RCC 7860 (cell line): Measurements from ENCODE around the gene ANKRD13D.
A peak's percentile ranks its signal among the peaks of the same experiment; 100 is the strongest.

Experiments
- DNase-seq: peaks from one replicate; pipeline ENCODE4 v3.0.0-alpha.2; 2015; ENCODE audit warnings: low spot score
- FAIRE-seq: peaks from 2 replicates; lab custom pipeline; 2012; peaks lifted over from hg19 to GRCh38; lab: Jason Lieb, UNC

ANKRD13D gene

GRCh38 chr11:67285541-67286498, 3.3 kb upstream of the ANKRD13D start:
- FAIRE-seq (no peak), DNase-seq (no peak)

- DNase-seq (no peak), FAIRE-seq (no peak)
Observed at GRCh38 chr11:67286621-67287333, 2.3 kb upstream of the ANKRD13D start.

DNA sequence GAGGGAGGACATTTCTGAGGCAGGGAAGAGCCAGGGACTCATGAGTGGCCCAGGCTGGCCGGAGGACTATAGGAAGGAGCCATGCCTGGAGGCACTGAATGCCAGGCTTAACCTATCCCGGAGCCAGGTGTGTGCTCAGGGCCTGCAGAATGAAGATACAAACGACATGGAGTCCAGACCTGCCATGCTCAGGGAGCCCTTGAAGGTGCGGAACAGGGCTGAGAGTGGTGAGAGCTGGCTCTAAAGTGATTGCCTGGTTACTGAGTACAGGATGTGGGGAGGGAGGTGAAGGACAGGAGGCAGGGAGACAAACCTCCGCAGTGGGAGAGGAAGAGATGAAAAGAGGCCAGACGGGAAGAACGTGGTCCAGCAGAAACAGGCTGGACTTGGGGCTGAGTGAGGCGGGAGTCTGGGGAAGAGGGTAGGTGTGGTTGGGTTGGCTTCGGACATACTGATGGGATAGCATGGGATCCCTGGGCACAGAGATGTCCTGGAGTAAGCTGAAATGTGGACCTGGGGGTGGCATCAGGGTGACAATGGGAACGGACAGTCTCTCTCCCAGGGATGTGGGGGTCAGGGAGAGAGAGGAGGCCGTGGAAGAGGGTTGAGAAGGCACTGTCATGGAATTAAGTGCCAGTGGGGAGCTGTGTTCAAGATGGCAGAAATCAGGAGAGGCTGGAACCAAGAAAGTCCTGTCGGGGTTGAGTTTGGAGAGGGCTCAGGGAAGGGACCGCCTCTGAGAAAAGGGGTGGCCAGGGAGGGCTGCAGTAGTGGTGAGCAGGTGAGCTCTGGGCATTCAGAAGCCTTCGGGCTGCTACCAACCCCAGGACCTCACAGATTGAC, 1.5 kb upstream of the ANKRD13D start:
- no peak for FAIRE-seq
- DNase-seq = no peak

- DNase-seq (no peak), FAIRE-seq (no peak)
Observed at GRCh38 chr11:67288198-67288451, 978 bp upstream of the ANKRD13D start.

DNA sequence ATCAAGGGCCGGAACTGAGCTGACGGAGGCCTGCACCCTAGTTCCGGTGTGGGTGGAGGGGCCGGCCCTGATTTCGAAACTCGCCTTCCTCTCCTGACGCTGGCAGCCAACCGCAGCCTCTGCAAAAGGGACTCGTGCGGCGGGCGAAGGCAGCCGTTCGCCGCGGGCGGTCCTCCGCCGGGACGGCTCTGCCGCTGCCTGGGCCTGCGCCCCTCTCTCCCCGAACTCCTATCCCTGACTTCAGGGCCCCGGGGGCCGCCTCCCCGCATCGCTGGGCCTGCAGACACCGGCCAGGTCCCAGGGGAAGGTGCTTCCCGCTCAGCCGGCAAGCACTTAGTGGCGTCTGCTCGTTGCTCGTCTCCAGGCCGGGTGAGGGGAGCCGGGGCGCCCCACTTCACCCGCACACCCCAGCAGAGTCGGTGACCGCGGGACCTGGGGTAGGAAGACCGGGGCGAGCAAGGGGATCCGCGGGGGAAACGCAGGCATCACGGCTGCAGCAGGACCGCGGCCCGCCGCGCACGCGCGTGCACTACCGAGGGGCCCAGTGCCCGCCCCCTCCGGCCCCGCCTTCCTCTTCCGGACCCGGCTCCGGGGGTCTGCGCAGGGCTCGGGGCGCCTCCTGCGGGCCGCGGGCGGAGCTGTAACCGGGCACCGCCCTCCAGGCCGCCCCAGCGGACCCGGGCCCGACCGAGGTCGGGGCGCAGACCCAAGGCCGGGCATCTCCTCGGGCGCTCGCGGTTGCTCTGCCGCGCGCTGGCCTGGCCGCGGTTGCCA, 464 bp upstream of the ANKRD13D start:
- DNase-seq (peak; percentile 71), FAIRE-seq (no peak)

- FAIRE-seq (no peak), DNase-seq (peak; percentile 10)
Observed at GRCh38 chr11:67289651-67290479, 762 bp downstream of the ANKRD13D start.

DNA sequence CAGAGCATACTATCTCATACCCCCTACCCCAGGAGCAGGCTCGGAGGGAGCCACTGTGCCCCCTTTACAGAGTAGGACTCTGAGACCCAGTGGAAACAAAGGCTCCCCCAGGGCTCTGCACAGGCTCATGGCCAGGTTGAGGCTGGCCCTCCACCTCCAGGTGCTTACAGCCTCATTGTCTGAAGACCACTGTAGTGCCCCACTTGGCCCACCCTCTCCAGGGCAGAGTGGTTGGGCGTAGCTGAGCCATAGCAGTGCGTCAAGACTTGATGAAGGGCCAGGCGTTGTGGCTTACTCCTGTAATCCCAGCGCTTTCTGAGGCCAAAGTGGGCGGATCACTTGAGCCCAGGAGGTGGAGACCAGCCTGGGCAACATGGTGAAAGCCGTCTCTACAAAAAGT, 1.7 kb downstream of the ANKRD13D start:
- FAIRE-seq (no peak), DNase-seq (no peak)

DNA sequence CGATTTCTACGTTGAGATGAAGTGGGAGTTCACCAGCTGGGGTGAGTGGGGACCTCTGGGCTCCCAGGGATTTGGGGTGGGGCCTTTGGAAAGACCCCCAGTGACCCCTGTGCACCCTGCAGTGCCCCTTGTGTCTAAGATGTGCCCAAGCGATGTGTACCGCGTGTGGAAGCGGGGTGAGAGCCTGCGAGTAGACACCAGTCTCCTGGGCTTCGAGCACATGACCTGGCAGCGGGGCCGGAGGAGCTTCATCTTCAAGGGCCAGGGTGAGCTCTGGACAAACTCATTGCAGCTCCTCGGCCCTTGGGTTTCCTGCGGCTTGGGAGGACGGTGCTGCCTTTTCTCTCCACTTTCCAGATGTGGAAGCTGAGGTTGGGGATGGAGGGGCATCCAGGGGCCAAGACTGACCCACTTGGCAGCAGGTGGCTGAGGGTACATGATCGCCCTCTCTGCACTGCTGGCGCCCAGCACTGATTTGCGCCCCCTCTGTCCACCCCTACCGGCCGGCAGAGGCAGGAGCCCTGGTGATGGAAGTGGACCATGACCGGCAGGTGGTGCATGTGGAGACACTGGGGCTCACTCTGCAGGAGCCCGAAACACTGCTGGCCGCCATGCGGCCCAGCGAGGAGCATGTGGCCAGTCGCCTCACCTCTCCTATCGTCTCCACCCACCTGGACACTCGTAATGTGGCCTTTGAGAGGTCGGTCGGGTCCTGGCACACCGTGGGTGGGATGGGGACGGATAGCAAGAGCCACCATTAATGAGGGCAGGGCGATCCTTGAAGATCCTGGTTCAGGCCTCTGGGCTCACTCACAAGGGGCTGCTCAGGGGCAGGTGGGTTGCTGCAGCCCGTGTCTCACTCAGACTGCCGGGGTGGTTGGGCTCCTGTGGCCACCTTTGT, 2.6 kb downstream of the ANKRD13D start:
- FAIRE-seq (no peak), DNase-seq (no peak)

DNA sequence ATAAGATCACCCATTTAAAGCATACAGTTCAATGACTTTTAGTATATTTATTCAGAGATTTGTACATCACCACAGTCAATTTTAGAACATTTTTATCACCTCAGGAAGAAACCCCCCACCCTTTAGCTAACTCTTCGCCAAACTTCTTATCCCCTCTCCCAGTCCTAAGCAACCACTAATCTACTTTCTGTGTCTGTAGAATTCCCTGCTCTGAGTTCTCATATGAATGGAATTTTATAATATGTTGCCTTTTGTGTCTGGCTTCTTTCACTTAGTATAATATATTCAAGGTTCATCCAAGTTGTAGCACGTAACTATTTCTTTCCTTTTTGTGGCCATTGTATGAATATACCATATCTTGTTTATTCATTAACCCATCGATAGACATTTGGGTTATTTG, 3.6 kb downstream of the ANKRD13D start:
- DNase-seq = no peak
- no peak for FAIRE-seq

DNA sequence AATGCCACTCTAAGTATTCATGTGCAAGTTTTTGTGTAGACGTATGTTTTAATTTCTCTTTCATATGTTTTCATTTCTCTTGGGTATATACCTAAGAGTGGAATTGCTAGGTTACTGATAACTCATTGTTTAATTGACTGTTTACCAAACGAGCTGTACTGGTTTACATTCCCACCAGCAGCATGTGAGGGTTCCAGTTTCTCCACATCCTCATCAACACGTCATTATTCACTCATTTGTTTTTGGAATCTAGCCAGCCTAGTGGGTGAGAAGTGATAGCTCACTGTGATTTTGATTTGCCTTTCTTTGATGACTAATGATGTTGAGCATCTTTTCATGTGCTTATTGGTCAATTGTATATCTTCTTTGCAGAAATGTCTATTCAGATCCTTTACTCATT, 4.0 kb downstream of the ANKRD13D start:
- FAIRE-seq = no peak
- DNase-seq = peak; percentile 16

DNA sequence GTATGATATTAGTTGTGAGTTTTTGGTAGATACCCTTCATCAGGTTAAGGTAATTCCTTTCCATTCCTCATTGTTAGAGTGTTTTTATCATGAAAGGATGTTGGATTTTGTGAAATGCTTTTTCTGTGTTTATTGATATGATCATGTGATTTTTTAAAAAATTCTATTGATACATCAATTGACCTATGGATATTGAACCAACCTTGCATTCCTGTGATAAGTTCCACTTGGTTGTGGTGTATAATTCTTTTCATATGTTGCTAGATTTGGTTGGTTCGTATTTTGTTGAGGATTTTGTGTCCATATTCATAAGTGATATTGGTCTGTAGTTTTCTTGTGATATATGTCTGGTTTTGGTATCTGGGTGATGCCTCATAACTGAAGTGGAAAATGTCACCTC, 6.7 kb downstream of the ANKRD13D start:
- FAIRE-seq (no peak), DNase-seq (no peak)

- FAIRE-seq = no peak
- no peak for DNase-seq
Observed at GRCh38 chr11:67298786-67299185, 9.7 kb downstream of the ANKRD13D start.

- FAIRE-seq (no peak), DNase-seq (no peak)
Observed at GRCh38 chr11:67299471-67300191, 10.5 kb downstream of the ANKRD13D start.

DNA sequence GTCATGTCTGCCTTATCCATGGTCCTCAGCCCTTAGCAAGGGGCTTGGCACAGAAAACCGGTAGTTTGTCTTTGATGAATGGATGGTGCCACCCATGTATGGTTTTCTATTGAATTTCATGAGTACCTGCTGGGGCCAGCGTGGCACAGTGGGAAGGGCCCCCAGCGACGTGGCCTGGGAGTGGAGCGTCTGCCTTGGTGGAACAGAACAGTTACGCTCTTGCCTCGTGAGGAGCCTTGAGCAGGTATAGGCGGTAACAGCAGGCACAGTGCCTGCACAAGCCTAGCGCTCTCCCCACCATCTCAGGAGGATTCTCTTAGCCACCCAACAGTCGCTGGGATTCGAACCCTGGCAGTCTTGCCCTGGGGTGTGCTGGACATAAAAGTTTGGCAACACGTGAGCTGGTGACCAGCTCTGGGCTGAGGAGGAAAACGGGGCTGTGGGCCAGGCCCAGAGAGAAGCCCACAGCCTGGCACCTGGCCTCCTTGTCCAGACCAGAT, 11.2 kb downstream of the ANKRD13D start:
- DNase-seq (no peak), FAIRE-seq (no peak)

GRCh38 chr11:67300756-67301312, 11.7 kb downstream of the ANKRD13D start:
- DNase-seq (no peak), FAIRE-seq (no peak)

- no peak for DNase-seq
- no peak for FAIRE-seq
Observed at GRCh38 chr11:67301313-67301921, 12.3 kb downstream of the ANKRD13D start.

DNA sequence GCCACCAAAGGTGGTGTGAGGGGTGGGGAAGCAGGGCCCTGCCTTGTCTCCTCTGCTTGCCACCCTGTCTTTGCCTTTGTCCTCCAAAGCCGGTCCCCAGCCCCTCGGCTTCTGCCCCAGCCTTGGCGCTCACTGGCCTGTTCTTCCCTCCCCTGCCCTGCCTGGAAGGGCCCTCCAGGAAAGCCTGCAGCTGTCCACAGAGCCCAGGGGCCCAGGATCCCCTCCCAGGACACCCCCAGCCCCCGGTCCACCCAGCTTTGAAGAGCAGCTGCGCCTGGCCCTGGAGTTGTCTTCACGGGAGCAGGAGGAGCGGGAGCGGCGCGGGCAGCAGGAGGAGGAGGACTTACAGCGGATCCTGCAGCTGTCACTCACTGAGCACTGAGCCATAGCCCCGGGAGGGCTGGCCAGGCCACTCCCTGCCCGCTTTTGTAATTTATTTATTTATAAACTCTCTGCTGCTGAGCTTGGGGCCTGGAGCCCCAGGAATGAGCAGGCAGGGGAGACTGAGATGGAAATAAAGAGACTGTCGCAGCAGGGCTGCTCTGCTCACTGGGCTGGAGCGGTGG, 12.9 kb downstream of the ANKRD13D start:
- DNase-seq = peak; percentile 23
- no peak for FAIRE-seq
